Umbilical cord (tissue), 2 donors: ENCODE results near the gene HRG. TPM values are rescaled to one million over a fixed set of nuclear protein-coding genes. Genes with fewer than 3 reads are reported as not detected.
"Not testable (repeated sequence)": the region's sequence is repeated elsewhere in the genome, so short reads cannot be mapped to it uniquely, and the experiment has no call there.

Experiments used
- DNase-seq: peaks from one replicate; pipeline ENCODE4 v3.0.0-alpha.2; 2015; ENCODE audit warnings: low spot score
- total RNA-seq: library from RNA; depleted of rRNA; stranded (reverse); fragments of >200 nt; gene quantifications from one replicate; pipeline ENCODE4 v1.2.3, GENCODE V29; 2014; ENCODE audit warnings: low replicate concordance; ENCODE audit not compliant: insufficient read depth

Gene HRG
- total RNA-seq, 1 donor from 2014 or later, result 1.9 TPM

GRCh38 chr3:186679151-186679550 is 13.3 kb downstream of the HRG start:
- DNase-seq, result no peak

- DNase-seq, result no peak
Measured at GRCh38 chr3:186680869-186681268, 15.1 kb downstream of the HRG start.

- DNase-seq, result no peak
Measured at GRCh38 chr3:186682812-186683211, 17.0 kb downstream of the HRG start.

GRCh38 chr3:186683979-186684378 is 18.2 kb downstream of the HRG start:
- no peak for DNase-seq

- DNase-seq, result not testable (repeated sequence)
Measured at GRCh38 chr3:186686475-186686874, 20.7 kb downstream of the HRG start.

- DNase-seq, result no peak
Measured at GRCh38 chr3:186687120-186687651, 21.4 kb downstream of the HRG start.

- DNase-seq, result not testable (repeated sequence)
Measured at GRCh38 chr3:186690304-186690703, 24.5 kb downstream of the HRG start.

- no peak for DNase-seq
Measured at GRCh38 chr3:186691676-186692075, 25.9 kb downstream of the HRG start.

GRCh38 chr3:186693843-186694242 is 28.0 kb downstream of the HRG start:
- no peak for DNase-seq

GRCh38 chr3:186694288-186695032 is 28.6 kb downstream of the HRG start:
- DNase-seq, result no peak

GRCh38 chr3:186696522-186696921 is 30.7 kb downstream of the HRG start:
- no peak for DNase-seq

- DNase-seq, result no peak
Measured at GRCh38 chr3:186697510-186697909, 31.7 kb downstream of the HRG start.

- DNase-seq, result no peak
Measured at GRCh38 chr3:186700267-186700666, 34.5 kb downstream of the HRG start.

GRCh38 chr3:186702451-186702850 is 36.6 kb downstream of the HRG start:
- not testable (repeated sequence) for DNase-seq

- no peak for DNase-seq
Measured at GRCh38 chr3:186705882-186706780, 40.3 kb downstream of the HRG start.

GRCh38 chr3:186708983-186709679 is 43.3 kb downstream of the HRG start:
- DNase-seq, result no peak

- not testable (repeated sequence) for DNase-seq
Measured at GRCh38 chr3:186710694-186711093, 44.9 kb downstream of the HRG start.

GRCh38 chr3:186713499-186713898 is 47.7 kb downstream of the HRG start:
- no peak for DNase-seq

GRCh38 chr3:186717039-186717457 is 51.2 kb downstream of the HRG start, which contains the start of gene KNG1:
TSS of gene KNG1 (plus strand) at chr3:186717359. CDS start at chr3:186717543, 184 bp downstream.
- no peak for DNase-seq

GRCh38 chr3:186719945-186720739 is 54.3 kb downstream of the HRG start:
- DNase-seq, result no peak

GRCh38 chr3:186722457-186722856 is 56.6 kb downstream of the HRG start:
- no peak for DNase-seq
